A549 (cell line): ENCODE data around the gene GLT1D1. TPM values are rescaled to one million over a fixed set of nuclear protein-coding genes. Genes with fewer than 3 reads are reported as not detected.

Source experiments
- ATAC-seq, 2 experiments: fragments of 200-7000 bp in 1 of 2; fragments of >200 bp in 1 of 2; cut with Nextera tagmentation in 1 of 2; cut with Tn5 transposase in 1 of 2; 3 replicates each; pipeline versions ENCODE4 v1.8.0 to v1.9.1; 2018 to 2020; ENCODE audit warnings: mild to moderate bottlenecking in 1 of 2, moderate library complexity in 1 of 2
- CTCF ChIA-PET: fragments of 300-600 bp; sonication (Branson Sonifier 250); formaldehyde crosslinking; extraction: SDS; loops from one replicate; lab custom pipeline; 2021; ENCODE audit warnings: antibody characterized with exemption, inconsistent platforms; lab: Yijun Ruan, JAX
- POLR2A ChIA-PET: fragments of 350-600 bp; formaldehyde crosslinking; extraction: SDS; loops from one replicate; lab custom pipeline; 2021; ENCODE audit warnings: antibody characterized with exemption, inconsistent platforms; lab: Yijun Ruan, JAX
- DNase-seq, 2 experiments: peaks; one replicate each; pipeline versions ENCODE4 v3.0.0 to v3.0.0-alpha.2; 2011 to 2016; ENCODE audit warnings: low read depth in 1 of 2, low spot score in 1 of 2
- FAIRE-seq: peaks from 2 replicates; lab custom pipeline; 2011; peaks lifted over from hg19 to GRCh38; lab: Jason Lieb, UNC
- H3K27ac ChIP-seq, 2 experiments: fragments of >200 bp; sonication (Bioruptor Twin); formaldehyde crosslinking; 3 replicates each; pipeline ENCODE4 v1.5.1; 2016 to 2017
- H3K4me1 ChIP-seq: fragments of >200 bp; sonication (Bioruptor Twin); formaldehyde crosslinking; 3 replicates; pipeline ENCODE4 v1.6.1; 2016
- H3K4me2 ChIP-seq: fragments of >200 bp; sonication (Bioruptor Twin); formaldehyde crosslinking; 3 replicates; pipeline ENCODE4 v1.6.1; 2016
- H3K4me3 ChIP-seq: fragments of >200 bp; sonication (Bioruptor Twin); formaldehyde crosslinking; 3 replicates; pipeline ENCODE4 v1.5.1; 2016
- H3K9me3 ChIP-seq: fragments of >200 bp; sonication (Bioruptor Twin); formaldehyde crosslinking; 3 replicates; pipeline ENCODE4 v1.6.1; 2016
- CBX2 ChIP-seq: fragments of 200-600 bp; sonication (generic); IDR thresholded peaks from 2 replicates; pipeline ENCODE4 v1.6.1; 2016; ENCODE audit warnings: low read depth, mild to moderate bottlenecking, borderline replicate concordance
- CHD2 ChIP-seq: fragments of 150-350 bp; IDR thresholded peaks from 2 replicates; pipeline ENCODE4 v1.6.1; 2014; ENCODE audit warnings: low read length; ENCODE audit not compliant: partially characterized antibody
- CHD4 ChIP-seq: fragments of 200-600 bp; sonication (generic); IDR thresholded peaks from 2 replicates; pipeline ENCODE4 v1.6.1; 2016; ENCODE audit warnings: antibody characterized with exemption, mild to moderate bottlenecking, borderline replicate concordance
- EHF ChIP-seq: fragments of 250-450 bp; sonication (Bioruptor Pico); IDR thresholded peaks from 2 replicates; pipeline ENCODE4 v1.5.0; 2020; ENCODE audit warnings: mild to moderate bottlenecking
- EP300 ChIP-seq, 2 experiments: fragments of >200 bp; sonication (Bioruptor Twin); formaldehyde crosslinking; IDR thresholded peaks; 2 replicates in 1 of 2; 3 replicates in 1 of 2; pipeline ENCODE4 v1.6.1; 2016 to 2017
- ESRRA ChIP-seq: fragments of 150-350 bp; IDR thresholded peaks from 2 replicates; pipeline ENCODE4 v1.6.1; 2014; ENCODE audit warnings: mild to moderate bottlenecking, low read length, borderline replicate concordance
- FOSB ChIP-seq: fragments of 250-450 bp; sonication (Bioruptor Pico); IDR thresholded peaks from 2 replicates; pipeline ENCODE4 v1.5.0; 2020; ENCODE audit warnings: mild to moderate bottlenecking, moderate library complexity
- FOSL2 ChIP-seq, 2 experiments: fragments of 450-650 bp in 1 of 2; fragments of >200 bp in 1 of 2; sonication (Bioruptor Twin) in 1 of 2; formaldehyde crosslinking; IDR thresholded peaks; 2 replicates each; pipeline versions ENCODE4 v1.5.0 to v1.6.1; 2016 to 2020; ENCODE audit warnings: mild to moderate bottlenecking in 1 of 2, moderate library complexity in 1 of 2
- HDAC2 ChIP-seq: fragments of 200-600 bp; sonication (generic); IDR thresholded peaks from 2 replicates; pipeline ENCODE4 v1.6.1; 2016
- JUNB ChIP-seq: fragments of >200 bp; sonication (Bioruptor Twin); formaldehyde crosslinking; IDR thresholded peaks from 2 replicates; pipeline ENCODE4 v1.6.1; 2016
- KDM5A ChIP-seq: fragments of 200-600 bp; sonication (generic); IDR thresholded peaks from 2 replicates; pipeline ENCODE4 v1.6.1; 2016; ENCODE audit warnings: antibody characterized with exemption, mild to moderate bottlenecking
- MAFK ChIP-seq: fragments of 450-650 bp; IDR thresholded peaks from 2 replicates; pipeline ENCODE4 v1.6.1; 2014; ENCODE audit not compliant: partially characterized antibody
- NFE2L2 ChIP-seq: fragments of 150-350 bp; conservative IDR thresholded peaks from 2 replicates; pipeline ENCODE4 v1.6.1; 2014; ENCODE audit warnings: low read length
- RCOR1 ChIP-seq: fragments of 150-350 bp; IDR thresholded peaks from 2 replicates; pipeline ENCODE4 v1.6.1; 2014; ENCODE audit warnings: antibody characterized with exemption, low read length, low read depth
- RFX5 ChIP-seq: fragments of 450-650 bp; IDR thresholded peaks from 2 replicates; pipeline ENCODE4 v1.7.1; 2014; ENCODE audit warnings: antibody characterized with exemption, mild to moderate bottlenecking, moderate library complexity
- RNF2 ChIP-seq: fragments of 200-600 bp; sonication (generic); IDR thresholded peaks from 2 replicates; pipeline ENCODE4 v1.6.1; 2016; ENCODE audit warnings: low read depth, mild to moderate bottlenecking, antibody characterized with exemption, moderate library complexity, borderline replicate concordance
- SMC3 ChIP-seq: fragments of >200 bp; sonication (Bioruptor Twin); formaldehyde crosslinking; IDR thresholded peaks from 3 replicates; pipeline ENCODE4 v1.6.1; 2018; ENCODE audit warnings: inconsistent platforms
- SREBF2 ChIP-seq: fragments of 450-650 bp; IDR thresholded peaks from 2 replicates; pipeline ENCODE4 v1.6.1; 2014; ENCODE audit warnings: mild to moderate bottlenecking, moderate library complexity
- TP53 ChIP-seq: fragments of 250-450 bp; sonication (Bioruptor Pico); IDR thresholded peaks from 2 replicates; pipeline ENCODE4 v1.5.0; 2021; ENCODE audit warnings: mild to moderate bottlenecking, moderate library complexity
- ZC3H11A ChIP-seq: fragments of 450-650 bp; IDR thresholded peaks from 2 replicates; pipeline ENCODE4 v1.6.1; 2014; ENCODE audit warnings: antibody characterized with exemption, mild to moderate bottlenecking
- WGBS: methylation state at CpG from one replicate; pipeline ENCODE4 v1.1.6; 2017; ENCODE audit errors: missing lambda C conversion rate; 5-methylcytosine and 5-hydroxymethylcytosine counted together
- polyA plus RNA-seq, 4 experiments: library from polyadenylated mRNA; depleted of rRNA in 3 of 4; stranded (reverse); fragments of >200 nt; fragmentation: RNase III in 1 of 4; extraction: RNeasy Plus Mini Kit Qiagen cat#74134 plus additional on column Dnase treatment in 1 of 4; gene quantifications; 2 replicates in 3 of 4; 3 replicates in 1 of 4; pipeline ENCODE4 v1.2.3, GENCODE V29; 2011 to 2017
- TF ChIP-seq, protein P1 (sequence below): IDR thresholded peaks from 2 replicates; pipeline ENCODE4 v1.6.1; 2012
- TF ChIP-seq, protein P2 (sequence below): IDR thresholded peaks from 2 replicates; pipeline ENCODE4 v1.6.1; 2012
- TF ChIP-seq, protein P3 (sequence below): fragments of 150-350 bp; IDR thresholded peaks from 2 replicates; pipeline ENCODE4 v1.6.1; 2014; ENCODE audit warnings: low read depth, mild to moderate bottlenecking, low read length
- TF ChIP-seq, protein P4 (sequence below): fragments of 450-650 bp; IDR thresholded peaks from 2 replicates; pipeline ENCODE4 v1.6.1; 2014; ENCODE audit warnings: antibody characterized with exemption

The GLT1D1 gene
- polyA plus RNA-seq, 2 of the 4 experiments (the other 2 are of a cell fraction) = not detected

DNA sequence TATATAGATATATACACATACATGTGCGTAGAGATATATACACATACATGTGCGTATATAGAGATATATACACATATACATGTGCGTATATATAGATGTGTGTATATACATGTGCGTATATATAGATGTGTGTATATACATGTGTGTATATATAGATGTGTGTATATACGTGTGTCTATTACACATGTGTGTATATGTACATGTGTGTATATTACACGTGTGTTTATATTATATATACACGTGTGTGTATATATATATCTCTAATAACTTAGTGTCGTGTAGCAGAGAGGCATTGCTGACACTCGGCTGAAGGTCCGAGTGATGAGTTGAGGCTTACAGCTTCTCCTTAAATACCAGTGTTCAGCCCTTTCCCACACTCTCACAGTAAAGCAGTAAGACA is 133.7 kb downstream of the GLT1D1 start:
- POLR2A ChIA-PET = no interaction called here
- FAIRE-seq (no peak), ATAC-seq (no peak), DNase-seq (no peak)
- H3K27ac ChIP-seq = no peak overlapping the region
- TF ChIP-seq MAFK (no peak), EHF (CRISPR knock-in tag) (no peak), CHD4 (no peak), NFE2L2 (no peak), RFX5 (no peak), SMC3 (no peak)
- no peaks in the 10 kb centered on the region for H3K4me1 ChIP-seq
- H3K4me2 ChIP-seq = no peak overlapping the region
- CTCF ChIA-PET = no interaction called here
- 30% methylated on average over 10 of the region's 10 CpGs for WGBS
- no peak overlapping the region for H3K4me3 ChIP-seq
- no peaks in the 10 kb centered on the region for H3K9me3 ChIP-seq

DNA sequence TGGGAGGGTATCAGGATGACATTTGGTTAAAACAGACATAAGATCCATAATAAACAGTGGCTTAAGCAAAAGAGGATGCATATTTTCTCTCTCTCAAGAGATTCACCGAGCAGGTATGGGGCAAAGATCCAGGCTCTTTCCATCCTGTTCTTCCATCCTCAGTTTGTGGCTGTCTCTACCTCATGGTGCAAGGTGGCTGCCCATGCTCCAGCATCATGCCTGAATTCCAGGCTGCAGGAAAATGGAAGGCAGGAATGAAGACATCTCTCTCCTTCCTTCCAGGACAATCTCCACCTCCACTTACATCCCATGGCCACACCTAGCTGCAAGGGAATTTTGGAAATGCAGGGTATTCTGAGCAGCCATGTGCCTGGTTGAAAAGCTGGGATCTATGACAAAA is 136.0 kb downstream of the GLT1D1 start:
- CTCF ChIA-PET = interaction anchor here (1.0 kb wide), 1 partner anchor 10 kb away, joined by 3 read pairs; no protein-coding TSS in a partner anchor
- no peak overlapping the region for H3K4me3 ChIP-seq
- H3K27ac ChIP-seq = no peak overlapping the region
- H3K9me3 ChIP-seq = no peaks in the 10 kb centered on the region
- DNase-seq = no peak
- no peak overlapping the region for H3K4me2 ChIP-seq
- TF ChIP-seq KDM5A = no peak
- TF ChIP-seq, protein P1, sequence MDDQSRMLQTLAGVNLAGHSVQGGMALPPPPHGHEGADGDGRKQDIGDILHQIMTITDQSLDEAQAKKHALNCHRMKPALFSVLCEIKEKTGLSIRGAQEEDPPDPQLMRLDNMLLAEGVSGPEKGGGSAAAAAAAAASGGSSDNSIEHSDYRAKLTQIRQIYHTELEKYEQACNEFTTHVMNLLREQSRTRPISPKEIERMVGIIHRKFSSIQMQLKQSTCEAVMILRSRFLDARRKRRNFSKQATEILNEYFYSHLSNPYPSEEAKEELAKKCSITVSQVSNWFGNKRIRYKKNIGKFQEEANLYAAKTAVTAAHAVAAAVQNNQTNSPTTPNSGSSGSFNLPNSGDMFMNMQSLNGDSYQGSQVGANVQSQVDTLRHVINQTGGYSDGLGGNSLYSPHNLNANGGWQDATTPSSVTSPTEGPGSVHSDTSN = no peak
- TF ChIP-seq, protein P2, sequence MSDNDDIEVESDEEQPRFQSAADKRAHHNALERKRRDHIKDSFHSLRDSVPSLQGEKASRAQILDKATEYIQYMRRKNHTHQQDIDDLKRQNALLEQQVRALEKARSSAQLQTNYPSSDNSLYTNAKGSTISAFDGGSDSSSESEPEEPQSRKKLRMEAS = no peak
- no peak for TF ChIP-seq JUNB
- TF ChIP-seq CHD2 = no peak
- no peak for TF ChIP-seq TP53 (CRISPR knock-in tag)
- TF ChIP-seq HDAC2 = no peak
- TF ChIP-seq CBX2 = no peak
- TF ChIP-seq SMC3 = no peak
- 4% methylated on average over 1 of the region's 1 CpG for WGBS
- POLR2A ChIA-PET = no interaction called here
- ATAC-seq = no peak
- H3K4me1 ChIP-seq = no peaks in the 10 kb centered on the region
- no peak for FAIRE-seq

DNA sequence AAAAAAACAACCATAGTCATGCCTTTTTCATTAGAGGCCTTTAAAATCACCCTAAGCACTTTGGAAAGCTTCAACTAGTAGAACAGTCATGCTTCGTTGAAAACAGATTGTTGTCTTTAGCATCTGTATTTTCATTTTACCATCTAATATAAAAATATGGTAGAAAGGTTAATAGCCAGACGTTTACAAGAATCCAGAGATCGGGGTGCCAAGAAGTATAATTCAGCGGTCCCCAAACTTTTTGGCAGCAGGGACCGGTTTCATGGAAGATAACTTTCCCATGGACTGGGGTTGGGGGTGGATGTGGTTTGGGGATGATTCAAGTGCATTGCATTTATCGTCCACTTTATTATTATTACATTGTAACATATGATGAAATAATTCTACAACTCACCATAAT is 138.4 kb downstream of the GLT1D1 start:
- Histone ChIP-seq H3K9me3 (no peaks in the 10 kb centered on the region), H3K4me3 (no peak overlapping the region), H3K4me1 (no peaks in the 10 kb centered on the region), H3K4me2 (no peak overlapping the region), H3K27ac (no peak overlapping the region)
- DNase-seq = no peak
- ChIA-PET CTCF (no interaction called here), POLR2A (no interaction called here)
- TF ChIP-seq RCOR1 (no peak), CHD4 (no peak), EP300 (IDR thresholded peaks at IDR 0.05) (no peak), FOSB (CRISPR knock-in tag) (no peak), ZC3H11A (no peak), SREBF2 (no peak), RNF2 (no peak), ESRRA (no peak), FOSL2 (IDR thresholded peaks at IDR 0.05) (no peak), FOSL2 (CRISPR knock-in tag; IDR thresholded peaks at IDR 0.05) (no peak)
- TF ChIP-seq, protein P3, sequence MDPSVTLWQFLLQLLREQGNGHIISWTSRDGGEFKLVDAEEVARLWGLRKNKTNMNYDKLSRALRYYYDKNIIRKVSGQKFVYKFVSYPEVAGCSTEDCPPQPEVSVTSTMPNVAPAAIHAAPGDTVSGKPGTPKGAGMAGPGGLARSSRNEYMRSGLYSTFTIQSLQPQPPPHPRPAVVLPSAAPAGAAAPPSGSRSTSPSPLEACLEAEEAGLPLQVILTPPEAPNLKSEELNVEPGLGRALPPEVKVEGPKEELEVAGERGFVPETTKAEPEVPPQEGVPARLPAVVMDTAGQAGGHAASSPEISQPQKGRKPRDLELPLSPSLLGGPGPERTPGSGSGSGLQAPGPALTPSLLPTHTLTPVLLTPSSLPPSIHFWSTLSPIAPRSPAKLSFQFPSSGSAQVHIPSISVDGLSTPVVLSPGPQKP = no peak
- TF ChIP-seq, protein P4, sequence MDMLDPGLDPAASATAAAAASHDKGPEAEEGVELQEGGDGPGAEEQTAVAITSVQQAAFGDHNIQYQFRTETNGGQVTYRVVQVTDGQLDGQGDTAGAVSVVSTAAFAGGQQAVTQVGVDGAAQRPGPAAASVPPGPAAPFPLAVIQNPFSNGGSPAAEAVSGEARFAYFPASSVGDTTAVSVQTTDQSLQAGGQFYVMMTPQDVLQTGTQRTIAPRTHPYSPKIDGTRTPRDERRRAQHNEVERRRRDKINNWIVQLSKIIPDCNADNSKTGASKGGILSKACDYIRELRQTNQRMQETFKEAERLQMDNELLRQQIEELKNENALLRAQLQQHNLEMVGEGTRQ = no peak
- no peak for FAIRE-seq
- no peak for ATAC-seq
- 9% methylated on average over 6 of the region's 6 CpGs for WGBS
